NB4 (cell line): Measurements from ENCODE around the gene ADCY3.

Experiments
- MYC ChIP-seq: IDR thresholded peaks from 2 replicates; pipeline ENCODE4 v1.6.1; 2011; ENCODE audit warnings: low read depth, low read length
- TF ChIP-seq, protein P1 (sequence below): IDR thresholded peaks from one replicate; pipeline ENCODE4 v1.5.1; 2012; ENCODE audit warnings: low read depth, low read length

- TF ChIP-seq MYC: no peak
- TF ChIP-seq, protein P1, sequence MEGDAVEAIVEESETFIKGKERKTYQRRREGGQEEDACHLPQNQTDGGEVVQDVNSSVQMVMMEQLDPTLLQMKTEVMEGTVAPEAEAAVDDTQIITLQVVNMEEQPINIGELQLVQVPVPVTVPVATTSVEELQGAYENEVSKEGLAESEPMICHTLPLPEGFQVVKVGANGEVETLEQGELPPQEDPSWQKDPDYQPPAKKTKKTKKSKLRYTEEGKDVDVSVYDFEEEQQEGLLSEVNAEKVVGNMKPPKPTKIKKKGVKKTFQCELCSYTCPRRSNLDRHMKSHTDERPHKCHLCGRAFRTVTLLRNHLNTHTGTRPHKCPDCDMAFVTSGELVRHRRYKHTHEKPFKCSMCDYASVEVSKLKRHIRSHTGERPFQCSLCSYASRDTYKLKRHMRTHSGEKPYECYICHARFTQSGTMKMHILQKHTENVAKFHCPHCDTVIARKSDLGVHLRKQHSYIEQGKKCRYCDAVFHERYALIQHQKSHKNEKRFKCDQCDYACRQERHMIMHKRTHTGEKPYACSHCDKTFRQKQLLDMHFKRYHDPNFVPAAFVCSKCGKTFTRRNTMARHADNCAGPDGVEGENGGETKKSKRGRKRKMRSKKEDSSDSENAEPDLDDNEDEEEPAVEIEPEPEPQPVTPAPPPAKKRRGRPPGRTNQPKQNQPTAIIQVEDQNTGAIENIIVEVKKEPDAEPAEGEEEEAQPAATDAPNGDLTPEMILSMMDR: no peak
These were observed 10.7 kb upstream of the ADCY3 start for GRCh38 chr2:24930768-24931167.
